ENCODE measurements around the gene APRT.

DNA sequence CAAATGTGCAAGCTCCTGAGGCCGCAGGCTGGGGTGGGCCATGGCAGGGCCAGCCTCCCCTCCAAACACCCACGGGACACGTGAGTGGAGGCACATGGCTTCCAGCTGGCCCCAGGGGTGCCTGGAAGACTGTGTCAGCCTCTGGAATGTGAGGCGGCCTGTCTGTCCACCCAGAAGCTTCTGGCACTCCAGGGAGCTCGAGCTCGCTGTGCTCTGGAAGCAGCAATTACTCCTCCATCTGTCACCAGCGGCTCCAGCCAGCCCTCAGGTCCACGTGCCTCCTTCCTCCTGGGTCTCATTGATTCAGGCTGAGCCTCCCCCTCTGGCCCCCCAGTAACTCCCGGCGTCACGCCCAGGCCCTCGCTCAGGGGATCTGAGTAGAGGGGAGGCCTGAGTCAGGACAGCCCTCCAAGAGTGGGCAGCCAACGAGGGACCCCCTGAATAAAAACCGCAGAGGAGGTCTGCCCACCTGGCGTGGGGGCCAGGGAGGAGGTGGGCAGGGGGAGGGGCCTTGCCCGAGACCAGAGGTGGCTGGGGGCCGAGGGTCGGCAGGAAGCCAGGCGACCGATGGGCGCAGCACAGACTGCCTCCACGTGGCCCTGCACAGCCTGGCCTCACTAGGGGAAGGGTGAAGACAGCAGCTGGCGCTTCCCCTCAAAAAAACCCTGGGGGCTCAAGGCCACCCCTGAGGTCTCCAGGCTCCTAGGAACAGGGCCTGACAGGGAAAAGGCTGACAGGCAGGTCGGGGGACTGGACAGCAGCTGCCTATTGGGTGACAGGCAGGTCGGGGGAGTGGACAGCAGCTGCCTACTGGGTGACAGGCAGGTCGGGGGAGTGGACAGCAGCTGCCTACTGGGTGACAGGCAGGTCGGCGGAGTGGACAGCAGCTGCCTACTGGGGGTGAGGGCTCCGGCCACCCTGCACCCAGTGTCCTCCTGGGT lies 38.6 kb downstream of the APRT start:
- TF ChIP-seq, protein P1, sequence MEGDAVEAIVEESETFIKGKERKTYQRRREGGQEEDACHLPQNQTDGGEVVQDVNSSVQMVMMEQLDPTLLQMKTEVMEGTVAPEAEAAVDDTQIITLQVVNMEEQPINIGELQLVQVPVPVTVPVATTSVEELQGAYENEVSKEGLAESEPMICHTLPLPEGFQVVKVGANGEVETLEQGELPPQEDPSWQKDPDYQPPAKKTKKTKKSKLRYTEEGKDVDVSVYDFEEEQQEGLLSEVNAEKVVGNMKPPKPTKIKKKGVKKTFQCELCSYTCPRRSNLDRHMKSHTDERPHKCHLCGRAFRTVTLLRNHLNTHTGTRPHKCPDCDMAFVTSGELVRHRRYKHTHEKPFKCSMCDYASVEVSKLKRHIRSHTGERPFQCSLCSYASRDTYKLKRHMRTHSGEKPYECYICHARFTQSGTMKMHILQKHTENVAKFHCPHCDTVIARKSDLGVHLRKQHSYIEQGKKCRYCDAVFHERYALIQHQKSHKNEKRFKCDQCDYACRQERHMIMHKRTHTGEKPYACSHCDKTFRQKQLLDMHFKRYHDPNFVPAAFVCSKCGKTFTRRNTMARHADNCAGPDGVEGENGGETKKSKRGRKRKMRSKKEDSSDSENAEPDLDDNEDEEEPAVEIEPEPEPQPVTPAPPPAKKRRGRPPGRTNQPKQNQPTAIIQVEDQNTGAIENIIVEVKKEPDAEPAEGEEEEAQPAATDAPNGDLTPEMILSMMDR (IDR thresholded peaks at IDR 0.05; ENCODE audit: low read depth, low read length, poor library complexity, severe bottlenecking) = no peak
- TF ChIP-seq EZH2phosphoT487 (IDR thresholded peaks at IDR 0.05; ENCODE audit: borderline replicate concordance, low read length) = no peak

Measured in DOHH2 (cell line).